ENCODE data around the gene TAS2R14. TPM values are rescaled to one million over a fixed set of nuclear protein-coding genes. Genes with fewer than 3 reads are reported as not detected.

Gene TAS2R14
- polyA plus RNA-seq, 2 of the 4 experiments (the other 2 are of a cell fraction): 0.80 to 4.1 TPM

DNA sequence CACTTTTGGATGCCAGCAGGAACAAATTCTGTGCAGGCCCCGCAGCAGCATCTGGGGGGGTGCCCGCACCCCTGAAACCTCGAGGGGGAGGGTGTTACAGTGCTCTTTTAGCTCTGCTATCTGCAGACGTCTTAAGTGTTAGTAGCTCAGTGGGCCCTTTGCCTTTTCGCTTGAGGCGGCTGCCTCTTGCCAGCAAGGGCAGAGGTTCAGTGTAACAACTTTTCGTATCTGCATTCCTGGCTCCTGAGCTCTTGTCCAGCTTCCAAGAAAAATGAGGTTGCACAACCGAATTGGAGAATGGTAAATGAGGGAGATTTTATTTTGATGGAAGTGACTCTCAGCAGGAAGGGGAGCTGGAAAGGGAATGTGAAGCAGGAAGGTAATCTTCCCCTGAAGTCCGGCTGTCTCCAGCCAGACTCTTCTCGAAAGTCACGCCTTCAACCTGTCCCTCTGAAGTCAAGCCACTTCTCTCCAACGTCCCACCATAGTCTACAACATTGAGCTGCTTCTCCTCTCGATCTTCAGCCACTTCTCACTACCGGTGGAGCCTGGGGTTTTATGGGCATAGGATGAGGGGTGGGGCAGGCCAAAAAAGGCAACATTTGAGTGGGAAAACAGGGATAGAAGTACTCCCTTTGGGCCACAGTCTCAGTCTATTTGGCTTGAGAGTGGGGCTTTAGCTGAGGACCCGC, 29.8 kb upstream of the TAS2R14 start:
- H3K4me1 ChIP-seq: no peaks in the 10 kb centered on the region
- H3K4me3 ChIP-seq: no peak overlapping the region
- H3K4me2 ChIP-seq: no peak overlapping the region
- FAIRE-seq (no peak), DNase-seq (ENCODE audit: low read depth in 1 of 2, low spot score in 1 of 2) (no peak), ATAC-seq (no peak)
- POLR2A ChIA-PET: no interaction called here
- TF ChIP-seq HOXB5 (CRISPR knock-in tag; IDR thresholded peaks at IDR 0.05) (no peak), HOXA7 (CRISPR knock-in tag; IDR thresholded peaks at IDR 0.05) (no peak), ZSCAN20 (CRISPR knock-in tag; IDR thresholded peaks at IDR 0.05) (no peak), JUN (IDR thresholded peaks at IDR 0.05) (no peak), ZNF302 (CRISPR knock-in tag; IDR thresholded peaks at IDR 0.05) (no peak), MAZ (IDR thresholded peaks at IDR 0.05; ENCODE audit: borderline replicate concordance, low read depth, low read length) (no peak), FOSB (CRISPR knock-in tag; IDR thresholded peaks at IDR 0.05) (no peak), RCOR1 (IDR thresholded peaks at IDR 0.05; ENCODE audit: low read depth, low read length) (no peak), CBX8 (IDR thresholded peaks at IDR 0.05) (no peak), CEBPB (IDR thresholded peaks at IDR 0.05) (no peak), RARB (CRISPR knock-in tag; IDR thresholded peaks at IDR 0.05) (no peak), HDAC2 (IDR thresholded peaks at IDR 0.05) (no peak)
- TF ChIP-seq, protein P1, sequence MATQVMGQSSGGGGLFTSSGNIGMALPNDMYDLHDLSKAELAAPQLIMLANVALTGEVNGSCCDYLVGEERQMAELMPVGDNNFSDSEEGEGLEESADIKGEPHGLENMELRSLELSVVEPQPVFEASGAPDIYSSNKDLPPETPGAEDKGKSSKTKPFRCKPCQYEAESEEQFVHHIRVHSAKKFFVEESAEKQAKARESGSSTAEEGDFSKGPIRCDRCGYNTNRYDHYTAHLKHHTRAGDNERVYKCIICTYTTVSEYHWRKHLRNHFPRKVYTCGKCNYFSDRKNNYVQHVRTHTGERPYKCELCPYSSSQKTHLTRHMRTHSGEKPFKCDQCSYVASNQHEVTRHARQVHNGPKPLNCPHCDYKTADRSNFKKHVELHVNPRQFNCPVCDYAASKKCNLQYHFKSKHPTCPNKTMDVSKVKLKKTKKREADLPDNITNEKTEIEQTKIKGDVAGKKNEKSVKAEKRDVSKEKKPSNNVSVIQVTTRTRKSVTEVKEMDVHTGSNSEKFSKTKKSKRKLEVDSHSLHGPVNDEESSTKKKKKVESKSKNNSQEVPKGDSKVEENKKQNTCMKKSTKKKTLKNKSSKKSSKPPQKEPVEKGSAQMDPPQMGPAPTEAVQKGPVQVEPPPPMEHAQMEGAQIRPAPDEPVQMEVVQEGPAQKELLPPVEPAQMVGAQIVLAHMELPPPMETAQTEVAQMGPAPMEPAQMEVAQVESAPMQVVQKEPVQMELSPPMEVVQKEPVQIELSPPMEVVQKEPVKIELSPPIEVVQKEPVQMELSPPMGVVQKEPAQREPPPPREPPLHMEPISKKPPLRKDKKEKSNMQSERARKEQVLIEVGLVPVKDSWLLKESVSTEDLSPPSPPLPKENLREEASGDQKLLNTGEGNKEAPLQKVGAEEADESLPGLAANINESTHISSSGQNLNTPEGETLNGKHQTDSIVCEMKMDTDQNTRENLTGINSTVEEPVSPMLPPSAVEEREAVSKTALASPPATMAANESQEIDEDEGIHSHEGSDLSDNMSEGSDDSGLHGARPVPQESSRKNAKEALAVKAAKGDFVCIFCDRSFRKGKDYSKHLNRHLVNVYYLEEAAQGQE (IDR thresholded peaks at IDR 0.05): no peak
- H3K9me3 ChIP-seq: no peaks in the 10 kb centered on the region
- CTCF ChIA-PET: no interaction called here
- no peak overlapping the region for H3K27ac ChIP-seq
- 87% methylated on average over 12 of the region's 15 CpGs for WGBS (ENCODE audit: missing lambda C conversion rate)

DNA sequence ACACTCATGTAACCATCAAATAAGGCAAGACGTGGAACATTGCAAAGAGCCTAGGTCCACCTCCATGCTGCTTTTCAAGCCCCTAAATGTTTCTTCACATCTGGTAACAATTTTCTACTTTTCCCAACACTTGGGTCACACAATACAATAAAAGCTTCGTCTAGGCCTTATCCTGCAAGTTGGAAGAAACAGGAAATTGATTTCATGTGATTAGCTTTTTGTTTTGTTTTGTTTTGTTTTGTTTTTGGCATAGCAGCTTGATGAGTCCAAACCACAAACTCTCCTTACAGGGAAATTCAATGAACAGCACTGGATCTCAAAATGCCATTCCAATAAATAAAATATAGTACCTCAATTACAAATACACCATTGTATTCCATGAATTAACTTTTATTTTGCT, 28.3 kb upstream of the TAS2R14 start:
- POLR2A ChIA-PET: no interaction called here
- no peak for FAIRE-seq
- Histone ChIP-seq H3K4me2 (no peak overlapping the region), H3K4me3 (no peak overlapping the region), H3K4me1 (no peaks in the 10 kb centered on the region), H3K9me3 (no peaks in the 10 kb centered on the region), H3K27ac (no peak overlapping the region)
- CTCF ChIA-PET: no interaction called here
- ATAC-seq: no peak
- WGBS (ENCODE audit: missing lambda C conversion rate): 78% methylated on average over 2 of the region's 2 CpGs
- no peak for TF ChIP-seq HOXB13 (CRISPR knock-in tag; IDR thresholded peaks at IDR 0.05; ENCODE audit: low read depth)
- no peak for TF ChIP-seq MAFK (IDR thresholded peaks at IDR 0.05; ENCODE audit: partially characterized antibody)
- TF ChIP-seq, protein P2, sequence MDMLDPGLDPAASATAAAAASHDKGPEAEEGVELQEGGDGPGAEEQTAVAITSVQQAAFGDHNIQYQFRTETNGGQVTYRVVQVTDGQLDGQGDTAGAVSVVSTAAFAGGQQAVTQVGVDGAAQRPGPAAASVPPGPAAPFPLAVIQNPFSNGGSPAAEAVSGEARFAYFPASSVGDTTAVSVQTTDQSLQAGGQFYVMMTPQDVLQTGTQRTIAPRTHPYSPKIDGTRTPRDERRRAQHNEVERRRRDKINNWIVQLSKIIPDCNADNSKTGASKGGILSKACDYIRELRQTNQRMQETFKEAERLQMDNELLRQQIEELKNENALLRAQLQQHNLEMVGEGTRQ (IDR thresholded peaks at IDR 0.05): no peak
- no peak for DNase-seq (ENCODE audit: low read depth in 1 of 2, low spot score in 1 of 2)

DNA sequence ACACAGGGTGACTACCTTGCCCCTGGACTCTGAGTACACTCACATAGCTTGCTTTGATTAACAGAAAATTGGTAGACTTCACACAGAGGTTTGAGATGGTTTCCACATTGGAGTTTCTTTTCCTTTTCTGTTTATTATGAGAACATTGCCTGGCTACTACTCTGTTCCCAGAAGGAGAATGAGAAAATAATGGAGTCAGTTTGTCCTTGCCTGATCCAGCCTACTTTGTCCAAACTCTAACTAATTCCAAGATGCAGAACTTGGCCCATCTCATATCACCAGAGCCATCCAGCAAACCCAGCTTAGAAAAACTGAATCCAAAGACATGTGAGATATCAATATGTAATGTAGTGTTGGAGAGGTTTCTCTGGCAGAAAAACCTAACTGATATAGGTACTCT, 27.3 kb upstream of the TAS2R14 start:
- Histone ChIP-seq H3K27ac (no peak overlapping the region), H3K9me3 (no peaks in the 10 kb centered on the region), H3K4me2 (no peak overlapping the region), H3K4me3 (no peak overlapping the region), H3K4me1 (no peaks in the 10 kb centered on the region)
- POLR2A ChIA-PET: no interaction called here
- no peak for DNase-seq (ENCODE audit: low read depth in 1 of 2, low spot score in 1 of 2)
- no peak for ATAC-seq
- CTCF ChIA-PET: no interaction called here
- TF ChIP-seq, protein P3, sequence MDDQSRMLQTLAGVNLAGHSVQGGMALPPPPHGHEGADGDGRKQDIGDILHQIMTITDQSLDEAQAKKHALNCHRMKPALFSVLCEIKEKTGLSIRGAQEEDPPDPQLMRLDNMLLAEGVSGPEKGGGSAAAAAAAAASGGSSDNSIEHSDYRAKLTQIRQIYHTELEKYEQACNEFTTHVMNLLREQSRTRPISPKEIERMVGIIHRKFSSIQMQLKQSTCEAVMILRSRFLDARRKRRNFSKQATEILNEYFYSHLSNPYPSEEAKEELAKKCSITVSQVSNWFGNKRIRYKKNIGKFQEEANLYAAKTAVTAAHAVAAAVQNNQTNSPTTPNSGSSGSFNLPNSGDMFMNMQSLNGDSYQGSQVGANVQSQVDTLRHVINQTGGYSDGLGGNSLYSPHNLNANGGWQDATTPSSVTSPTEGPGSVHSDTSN (IDR thresholded peaks at IDR 0.05): no peak
- TF ChIP-seq KDM1A (IDR thresholded peaks at IDR 0.05; ENCODE audit: low read depth): no peak
- no peak for TF ChIP-seq SMC3 (IDR thresholded peaks at IDR 0.05)
- no peak for TF ChIP-seq EHF (CRISPR knock-in tag; IDR thresholded peaks at IDR 0.05)
- no peak for TF ChIP-seq GATA3 (IDR thresholded peaks at IDR 0.05; ENCODE audit: borderline replicate concordance)
- no peak for TF ChIP-seq ZNF302 (CRISPR knock-in tag; IDR thresholded peaks at IDR 0.05)
- no peak for TF ChIP-seq HOXB5 (CRISPR knock-in tag; IDR thresholded peaks at IDR 0.05)
- TF ChIP-seq, protein P4, sequence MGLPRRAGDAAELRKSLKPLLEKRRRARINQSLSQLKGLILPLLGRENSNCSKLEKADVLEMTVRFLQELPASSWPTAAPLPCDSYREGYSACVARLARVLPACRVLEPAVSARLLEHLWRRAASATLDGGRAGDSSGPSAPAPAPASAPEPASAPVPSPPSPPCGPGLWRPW (IDR thresholded peaks at IDR 0.05): no peak
- TF ChIP-seq ZSCAN20 (CRISPR knock-in tag; IDR thresholded peaks at IDR 0.05): no peak
- no peak for TF ChIP-seq MAFK (IDR thresholded peaks at IDR 0.05; ENCODE audit: partially characterized antibody)
- TF ChIP-seq FOSB (CRISPR knock-in tag; IDR thresholded peaks at IDR 0.05): no peak
- TF ChIP-seq HOXA7 (CRISPR knock-in tag; IDR thresholded peaks at IDR 0.05): no peak
- TF ChIP-seq, protein P5, sequence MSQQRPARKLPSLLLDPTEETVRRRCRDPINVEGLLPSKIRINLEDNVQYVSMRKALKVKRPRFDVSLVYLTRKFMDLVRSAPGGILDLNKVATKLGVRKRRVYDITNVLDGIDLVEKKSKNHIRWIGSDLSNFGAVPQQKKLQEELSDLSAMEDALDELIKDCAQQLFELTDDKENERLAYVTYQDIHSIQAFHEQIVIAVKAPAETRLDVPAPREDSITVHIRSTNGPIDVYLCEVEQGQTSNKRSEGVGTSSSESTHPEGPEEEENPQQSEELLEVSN (IDR thresholded peaks at IDR 0.05; ENCODE audit: borderline replicate concordance, low read depth): no peak
- no peak for TF ChIP-seq CBX2 (IDR thresholded peaks at IDR 0.05; ENCODE audit: borderline replicate concordance, low read depth)
- TF ChIP-seq MAZ (IDR thresholded peaks at IDR 0.05; ENCODE audit: borderline replicate concordance, low read depth, low read length): no peak
- no peak for FAIRE-seq

All from A549 (cell line).